GM19043 (cell line): ENCODE data around the gene ZNF790.
"Not testable (repeated sequence)": the region's sequence is repeated elsewhere in the genome, so short reads cannot be mapped to it uniquely, and the experiment has no call there.

ENCODE experiments used
- ATAC-seq: cut with Tn5 transposase; IDR thresholded peaks from one replicate; pipeline ENCODE4 v1.9.1; 2021; ENCODE audit warnings: low read depth; ENCODE audit not compliant: unreplicated experiment

The ZNF790 gene

GRCh38 chr19:36837906-36838783 lies at the start of gene ZNF790:
Gene ZNF790, minus strand, starts transcription at chr19:36838387. Its CDS starts 12,768 bp downstream, at chr19:36825619.
- ATAC-seq = peak; percentile 86

DNA sequence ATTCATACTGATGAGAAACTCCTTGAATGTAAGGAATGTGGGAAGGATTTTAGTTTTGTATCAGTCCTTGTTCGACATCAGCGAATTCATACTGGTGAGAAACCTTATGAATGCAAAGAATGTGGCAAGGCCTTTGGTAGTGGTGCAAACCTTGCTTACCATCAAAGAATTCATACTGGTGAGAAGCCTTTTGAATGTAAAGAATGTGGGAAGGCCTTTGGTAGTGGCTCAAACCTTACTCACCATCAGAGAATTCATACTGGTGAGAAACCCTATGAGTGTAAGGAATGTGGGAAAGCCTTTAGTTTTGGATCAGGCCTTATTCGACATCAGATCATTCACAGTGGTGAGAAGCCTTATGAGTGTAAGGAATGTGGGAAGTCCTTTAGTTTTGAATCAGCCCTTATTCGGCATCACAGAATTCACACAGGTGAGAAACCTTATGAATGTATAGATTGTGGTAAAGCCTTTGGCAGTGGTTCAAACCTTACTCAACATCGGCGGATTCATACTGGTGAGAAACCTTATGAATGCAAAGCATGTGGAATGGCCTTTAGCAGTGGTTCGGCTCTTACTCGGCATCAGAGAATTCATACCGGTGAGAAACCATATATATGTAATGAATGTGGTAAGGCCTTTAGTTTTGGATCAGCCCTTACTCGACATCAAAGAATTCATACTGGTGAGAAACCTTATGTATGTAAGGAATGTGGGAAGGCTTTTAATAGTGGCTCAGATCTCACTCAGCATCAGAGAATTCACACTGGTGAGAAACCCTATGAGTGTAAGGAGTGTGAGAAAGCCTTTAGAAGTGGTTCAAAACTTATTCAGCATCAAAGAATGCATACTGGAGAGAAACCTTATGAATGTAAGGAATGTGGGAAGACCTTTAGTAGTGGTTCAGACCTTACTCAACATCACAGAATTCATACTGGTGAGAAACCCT lies 39.1 kb upstream of the ZNF790 start:
- ATAC-seq = no peak

DNA sequence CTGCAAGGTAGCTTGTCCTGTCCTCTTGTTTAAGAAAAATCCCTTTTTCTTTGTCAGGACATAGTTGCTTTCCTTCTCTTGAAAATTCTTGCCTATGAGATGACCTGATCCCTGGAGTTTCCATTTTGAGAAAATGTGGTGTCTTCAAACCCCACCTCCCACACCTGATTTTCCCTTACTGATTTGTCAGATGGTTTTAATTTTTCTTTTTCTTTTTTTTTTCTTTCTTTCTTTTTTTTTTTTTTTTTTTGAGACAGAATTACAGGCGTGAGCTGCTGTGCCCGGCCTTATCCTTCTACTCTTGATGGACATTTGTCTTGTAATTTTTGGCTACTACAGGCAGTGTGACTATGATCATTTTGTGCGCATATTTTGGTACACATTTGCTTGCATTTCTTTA lies 13.7 kb upstream of the ZNF790 start:
- no peak for ATAC-seq

DNA sequence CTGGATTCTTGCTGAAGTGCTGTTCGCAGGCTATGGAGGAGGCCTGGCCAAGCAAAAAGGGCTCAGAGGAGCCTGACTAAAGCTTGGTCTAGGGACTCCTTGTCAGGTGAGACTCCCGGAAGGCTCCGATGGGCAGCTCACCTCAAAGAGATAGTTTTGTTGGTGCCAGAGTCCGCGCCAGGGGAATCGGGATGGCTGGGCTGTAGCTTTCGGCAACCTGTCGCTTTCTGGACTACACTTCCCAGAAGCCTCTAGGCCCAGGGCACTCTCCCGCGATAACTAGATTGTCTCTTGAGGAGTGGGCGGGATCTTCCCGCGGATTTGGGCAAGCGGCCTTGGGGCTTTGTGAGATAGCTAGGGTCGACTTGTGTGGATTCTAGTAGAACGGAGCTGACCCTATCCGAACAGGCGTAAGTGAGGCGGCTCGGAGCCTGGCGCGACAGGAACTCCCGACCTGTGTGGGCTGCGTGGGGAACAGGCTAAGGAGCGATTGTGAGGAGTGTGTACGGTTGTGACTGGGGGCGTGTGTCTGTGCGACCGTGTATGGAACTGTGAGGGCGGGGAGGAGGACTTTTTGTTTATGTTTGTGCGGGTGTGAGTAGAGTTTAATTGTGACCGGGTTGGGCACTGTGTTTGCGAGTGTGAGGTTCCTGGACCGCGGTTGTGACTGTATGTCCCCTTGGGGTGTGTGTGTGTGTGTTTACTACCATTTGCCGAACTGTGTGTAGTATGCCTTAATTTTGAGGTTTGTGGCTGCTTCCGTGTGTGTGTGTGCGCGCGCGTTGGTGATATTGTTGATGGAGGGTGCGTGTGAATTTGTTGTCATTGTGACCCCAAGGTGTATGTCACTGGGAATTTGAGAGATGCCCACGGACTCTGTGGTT lies 12.6 kb upstream of the ZNF790 start, which contains the start of gene ZNF345:
TSS of gene ZNF345 (plus strand) at position 318 of the 884 bp plus-strand sequence. CDS start 25,955 bp downstream, outside the sequence.
- peak; percentile 78 for ATAC-seq

GRCh38 chr19:36849701-36850558 lies 11.7 kb upstream of the ZNF790 start:
- peak; percentile 81 for ATAC-seq

DNA sequence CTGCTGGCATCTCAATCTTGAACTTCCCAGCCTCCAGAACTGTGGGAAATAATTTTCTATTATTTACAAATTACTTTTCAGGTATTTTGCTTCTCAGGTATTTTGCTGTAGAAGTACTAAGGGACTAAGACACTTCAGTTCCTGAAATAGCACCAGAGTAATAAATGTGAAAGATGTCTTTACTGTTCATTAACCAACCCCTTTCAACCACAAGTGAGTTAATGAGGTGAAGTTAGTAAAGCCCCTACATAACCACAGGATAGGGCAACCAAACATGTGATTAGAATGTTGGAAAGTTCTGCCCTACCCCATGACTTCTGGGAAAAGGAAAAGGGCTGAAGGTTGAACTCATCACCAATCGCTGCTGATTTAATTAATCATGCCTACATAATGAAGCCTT lies 9.8 kb upstream of the ZNF790 start:
- ATAC-seq = no peak

DNA sequence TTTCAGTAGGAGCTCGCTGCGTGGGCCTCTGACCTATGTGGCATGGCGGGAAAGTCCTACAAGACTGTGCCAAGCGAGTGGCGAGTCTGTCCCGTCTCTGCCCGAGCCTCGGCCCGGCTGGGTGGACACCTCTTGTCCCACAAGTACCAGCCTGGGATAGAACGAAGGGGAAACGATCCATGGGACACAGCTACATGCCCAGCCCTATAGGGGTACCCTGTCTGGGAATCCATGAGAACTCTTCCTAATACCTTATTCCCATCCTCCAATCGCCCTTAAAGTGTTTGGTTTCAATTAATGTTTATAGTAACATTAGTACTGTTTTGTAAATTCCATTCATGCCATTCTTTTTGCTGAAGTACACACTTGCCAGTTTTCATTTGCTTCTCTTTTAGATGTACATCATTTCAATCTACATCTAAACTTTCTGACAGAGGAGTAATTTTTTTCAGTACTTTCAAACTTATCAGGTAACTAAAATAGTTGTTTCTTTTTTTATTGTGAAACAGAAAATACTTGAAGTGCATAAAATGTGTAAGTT lies 667 bp upstream of the ZNF790 start:
- no peak for ATAC-seq

DNA sequence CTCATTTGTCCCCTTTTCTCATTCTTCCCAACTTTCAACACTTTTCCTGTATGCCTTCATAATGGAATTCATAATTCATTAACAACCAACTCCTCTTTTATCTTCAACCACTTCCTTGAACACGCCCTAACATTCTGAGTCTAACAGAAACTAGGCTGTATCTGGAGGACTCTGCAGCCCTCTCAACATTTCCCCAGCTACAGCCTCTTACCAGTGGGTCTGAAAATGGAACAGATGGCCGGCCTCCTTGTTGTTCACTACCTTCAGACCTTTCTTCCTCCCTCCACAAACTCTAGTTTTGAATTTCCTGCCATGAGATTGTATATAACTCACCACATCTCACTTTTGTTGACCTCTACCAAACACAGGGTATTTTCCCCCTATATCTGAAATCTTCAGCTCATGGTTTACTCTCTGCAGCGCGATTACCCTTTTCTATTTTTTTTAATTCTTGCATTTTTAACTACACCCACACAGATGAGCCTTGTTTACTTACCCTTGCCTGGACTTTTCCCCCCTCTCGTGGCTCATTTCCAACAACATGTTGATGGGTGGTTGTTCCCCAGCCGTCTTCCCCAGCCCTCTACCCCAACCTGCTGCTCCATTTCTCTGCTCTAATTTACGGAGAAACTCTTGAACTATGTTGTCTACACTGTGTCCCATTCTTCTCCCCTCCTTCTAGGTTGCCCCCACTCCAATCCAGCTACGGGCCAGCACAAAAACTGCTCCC lies 846 bp downstream of the ZNF790 start:
- ATAC-seq = no peak

- no peak for ATAC-seq
These were observed 4.8 kb downstream of the ZNF790 start for GRCh38 chr19:36833430-36833829.

DNA sequence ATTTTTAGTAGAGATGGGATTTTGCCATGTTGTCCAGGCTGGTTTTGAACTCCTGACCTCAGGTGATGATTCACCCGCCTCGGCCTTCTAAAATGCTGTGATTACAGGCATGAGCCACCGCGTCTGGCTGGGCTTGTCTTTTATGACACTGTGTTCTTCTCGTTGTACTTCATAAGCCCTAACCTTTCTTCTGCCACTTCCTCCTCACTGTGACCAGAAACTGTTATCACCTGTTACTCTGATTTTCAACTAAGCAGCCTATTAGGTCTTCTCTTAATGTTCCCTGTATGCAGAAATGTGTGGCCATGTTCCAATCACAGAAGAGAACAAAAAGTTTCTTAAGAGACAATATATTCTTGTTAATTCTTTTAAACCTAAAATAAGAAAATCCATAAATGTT lies 16.4 kb downstream of the ZNF790 start:
- no peak for ATAC-seq

GRCh38 chr19:36819130-36819630 lies 19.0 kb downstream of the ZNF790 start:
- ATAC-seq = no peak

- ATAC-seq = no peak
These were observed 31.2 kb downstream of the ZNF790 start for GRCh38 chr19:36807029-36807428.

DNA sequence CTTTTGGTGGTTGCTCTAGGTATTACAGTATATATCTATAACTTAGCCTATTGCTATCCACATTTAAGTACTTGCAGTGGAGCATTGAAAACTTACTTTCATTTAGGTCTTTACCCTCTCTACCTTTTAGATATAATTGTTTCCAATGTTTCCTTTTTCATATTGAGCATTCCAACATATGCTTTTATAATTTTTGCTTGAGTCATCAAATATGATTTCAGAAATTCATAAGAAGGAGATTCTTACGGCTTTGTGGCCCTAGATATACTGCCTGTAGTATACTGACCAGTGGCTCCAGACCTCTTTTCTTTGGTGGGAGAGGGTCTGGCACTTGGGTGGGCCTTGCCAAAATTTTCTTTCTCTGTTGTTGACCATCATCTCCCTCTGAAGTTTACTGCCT lies 32.8 kb downstream of the ZNF790 start:
- ATAC-seq = no peak

GRCh38 chr19:36797786-36798108 lies 40.4 kb downstream of the ZNF790 start:
- no peak for ATAC-seq

- ATAC-seq = no peak
These were observed 41.5 kb downstream of the ZNF790 start for GRCh38 chr19:36796714-36796992.

DNA sequence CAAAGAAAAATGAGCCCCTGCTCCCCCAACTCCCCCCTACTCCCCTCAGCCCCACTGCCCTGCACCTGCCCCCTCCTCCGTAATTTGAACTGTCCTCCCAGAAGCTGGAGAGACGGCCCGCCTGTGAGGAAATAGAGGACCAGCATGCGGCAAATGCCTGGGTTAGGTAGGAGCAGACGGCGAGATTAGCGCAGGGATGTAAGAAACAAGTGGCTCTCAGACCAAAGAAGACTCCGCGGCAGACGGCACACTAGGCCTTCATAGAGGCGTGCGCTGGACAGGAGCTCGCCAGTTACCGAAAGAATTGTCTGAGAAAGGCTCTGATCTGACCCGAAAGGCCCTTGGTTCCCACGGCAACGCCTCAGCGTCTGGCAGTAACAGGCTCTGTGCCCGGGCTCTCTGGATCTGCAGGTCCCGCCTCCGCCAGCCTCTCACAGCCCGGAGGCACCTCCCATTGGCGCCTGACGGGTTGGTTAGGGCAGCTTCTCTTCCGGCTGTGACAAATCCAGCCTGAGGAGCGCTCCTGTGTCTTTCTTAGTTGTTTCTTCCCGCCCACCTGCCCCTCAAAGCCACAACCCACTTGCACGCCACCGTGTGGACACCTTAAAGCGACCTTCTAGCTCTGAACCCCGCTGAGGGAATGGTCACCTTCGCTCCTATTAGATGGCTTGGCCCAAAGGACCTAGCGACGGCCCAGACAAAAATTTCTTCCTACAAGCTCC lies 46.6 kb downstream of the ZNF790 start:
- not testable (repeated sequence) for ATAC-seq

GRCh38 chr19:36775768-36776167 lies 62.4 kb downstream of the ZNF790 start:
- no peak for ATAC-seq

- no peak for ATAC-seq
These were observed 65.0 kb downstream of the ZNF790 start for GRCh38 chr19:36773223-36773579.
